Measurements from ENCODE around the gene SMOC2. TPM values are rescaled to one million over a fixed set of nuclear protein-coding genes. Genes with fewer than 3 reads are reported as not detected.
"Not testable (repeated sequence)": the region's sequence is repeated elsewhere in the genome, so short reads cannot be mapped to it uniquely, and the experiment has no call there.

SMOC2 gene
- total RNA-seq, 1 donor: 0.36 TPM

- no peaks in the 10 kb centered on the region for H3K9me3 ChIP-seq (ENCODE audit: low read depth, low read length)
- no peak overlapping the region for H3K4me2 ChIP-seq (ENCODE audit: insufficient read depth, low read length)
- no peak overlapping the region for H2AFZ ChIP-seq (ENCODE audit: low read length)
- H3K4me1 ChIP-seq (ENCODE audit: insufficient read depth, low read length): no peaks in the 10 kb centered on the region
- no peaks in the 10 kb centered on the region for H3K36me3 ChIP-seq (ENCODE audit: insufficient read depth, low read length)
- no peak overlapping the region for H3K4me3 ChIP-seq (ENCODE audit: insufficient read depth, low read length)
- H3K27me3 ChIP-seq (ENCODE audit: insufficient read depth, low read length): no peaks in the 10 kb centered on the region
- H3K27ac ChIP-seq (ENCODE audit: low read depth, low read length): no peak overlapping the region
- no peak for DNase-seq (ENCODE audit: insufficient read length, low spot score, missing footprints)
- H4K20me1 ChIP-seq (ENCODE audit: insufficient read depth, low read length): no peaks in the 10 kb centered on the region
- no peak for TF ChIP-seq CTCF (IDR thresholded peaks at IDR 0.05; ENCODE audit: extremely low read depth, low read depth, low read length)
- H3K79me2 ChIP-seq (ENCODE audit: insufficient read depth, low read length): no peaks in the 10 kb centered on the region
These were observed 250.8 kb downstream of the SMOC2 start for GRCh38 chr6:168691774-168692173.

GRCh38 chr6:168692193-168692914 lies 251.4 kb downstream of the SMOC2 start:
- no peak for DNase-seq (ENCODE audit: insufficient read length, low spot score, missing footprints)
- Histone ChIP-seq H3K79me2 (ENCODE audit: insufficient read depth, low read length) (no peaks in the 10 kb centered on the region), H3K27ac (ENCODE audit: low read depth, low read length) (no peak overlapping the region), H3K4me3 (ENCODE audit: insufficient read depth, low read length) (no peak overlapping the region), H3K27me3 (ENCODE audit: insufficient read depth, low read length) (no peaks in the 10 kb centered on the region), H3K9me3 (ENCODE audit: low read depth, low read length) (no peaks in the 10 kb centered on the region), H3K4me2 (ENCODE audit: insufficient read depth, low read length) (no peak overlapping the region), H2AFZ (ENCODE audit: low read length) (no peak overlapping the region), H3K36me3 (ENCODE audit: insufficient read depth, low read length) (no peaks in the 10 kb centered on the region), H3K4me1 (ENCODE audit: insufficient read depth, low read length) (no peaks in the 10 kb centered on the region), H4K20me1 (ENCODE audit: insufficient read depth, low read length) (no peaks in the 10 kb centered on the region)
- TF ChIP-seq CTCF (IDR thresholded peaks at IDR 0.05; ENCODE audit: extremely low read depth, low read depth, low read length): no peak

GRCh38 chr6:168692915-168693257 lies 251.9 kb downstream of the SMOC2 start:
- not testable (repeated sequence) for H4K20me1 ChIP-seq (ENCODE audit: insufficient read depth, low read length); H3K4me2 ChIP-seq (ENCODE audit: insufficient read depth, low read length); H3K27me3 ChIP-seq (ENCODE audit: insufficient read depth, low read length); H3K27ac ChIP-seq (ENCODE audit: low read depth, low read length); H3K4me1 ChIP-seq (ENCODE audit: insufficient read depth, low read length); H2AFZ ChIP-seq (ENCODE audit: low read length); H3K36me3 ChIP-seq (ENCODE audit: insufficient read depth, low read length); H3K79me2 ChIP-seq (ENCODE audit: insufficient read depth, low read length); DNase-seq (ENCODE audit: insufficient read length, low spot score, missing footprints); H3K4me3 ChIP-seq (ENCODE audit: insufficient read depth, low read length); H3K9me3 ChIP-seq (ENCODE audit: low read depth, low read length)

GRCh38 chr6:168694797-168695196 lies 253.8 kb downstream of the SMOC2 start:
- not testable (repeated sequence) for H3K27me3 ChIP-seq (ENCODE audit: insufficient read depth, low read length); H3K36me3 ChIP-seq (ENCODE audit: insufficient read depth, low read length); H4K20me1 ChIP-seq (ENCODE audit: insufficient read depth, low read length); H3K4me3 ChIP-seq (ENCODE audit: insufficient read depth, low read length); H2AFZ ChIP-seq (ENCODE audit: low read length); DNase-seq (ENCODE audit: insufficient read length, low spot score, missing footprints); H3K9me3 ChIP-seq (ENCODE audit: low read depth, low read length); H3K27ac ChIP-seq (ENCODE audit: low read depth, low read length); H3K4me1 ChIP-seq (ENCODE audit: insufficient read depth, low read length); H3K79me2 ChIP-seq (ENCODE audit: insufficient read depth, low read length); H3K4me2 ChIP-seq (ENCODE audit: insufficient read depth, low read length)

- Histone ChIP-seq H3K27ac (ENCODE audit: low read depth, low read length) (no peak overlapping the region), H3K4me1 (ENCODE audit: insufficient read depth, low read length) (no peaks in the 10 kb centered on the region), H2AFZ (ENCODE audit: low read length) (no peak overlapping the region), H3K79me2 (ENCODE audit: insufficient read depth, low read length) (no peaks in the 10 kb centered on the region), H4K20me1 (ENCODE audit: insufficient read depth, low read length) (no peaks in the 10 kb centered on the region), H3K4me2 (ENCODE audit: insufficient read depth, low read length) (no peak overlapping the region), H3K4me3 (ENCODE audit: insufficient read depth, low read length) (no peak overlapping the region), H3K36me3 (ENCODE audit: insufficient read depth, low read length) (no peaks in the 10 kb centered on the region), H3K9me3 (ENCODE audit: low read depth, low read length) (no peaks in the 10 kb centered on the region), H3K27me3 (ENCODE audit: insufficient read depth, low read length) (no peaks in the 10 kb centered on the region)
- no peak for DNase-seq (ENCODE audit: insufficient read length, low spot score, missing footprints)
- no peak for TF ChIP-seq CTCF (IDR thresholded peaks at IDR 0.05; ENCODE audit: extremely low read depth, low read depth, low read length)
These were observed 254.7 kb downstream of the SMOC2 start for GRCh38 chr6:168695701-168696100.
